ENCODE data around the gene KIF21B.

The KIF21B gene

GRCh38 chr1:200929530-200930278, 93.8 kb downstream of the KIF21B start:
- no peak for DNase-seq

GRCh38 chr1:200925831-200926230, 97.7 kb downstream of the KIF21B start:
- peak; percentile 12 for DNase-seq

GRCh38 chr1:200923601-200924000, 99.9 kb downstream of the KIF21B start:
- DNase-seq: no peak

GRCh38 chr1:200922406-200922805, 101.1 kb downstream of the KIF21B start:
- no peak for DNase-seq

GRCh38 chr1:200921571-200922110, 101.9 kb downstream of the KIF21B start:
- no peak for DNase-seq

Measured in CD4-positive, alpha-beta T cell treated with Interleukin-4 for 4 hours (primary cell).